HG03442 (cell line): ENCODE data around the gene VAT1.

Experiments used
- ATAC-seq: cut with Tn5 transposase; IDR thresholded peaks from one replicate; pipeline ENCODE4 v1.9.1; 2021; ENCODE audit warnings: mild to moderate bottlenecking, moderate library complexity; ENCODE audit not compliant: unreplicated experiment

Gene VAT1

GRCh38 chr17:43027091-43028032 lies 5.2 kb upstream of the VAT1 start:
- no peak for ATAC-seq

- no peak for ATAC-seq
These were observed 4.4 kb upstream of the VAT1 start for GRCh38 chr17:43026595-43026994.

- no peak for ATAC-seq
These were observed 3.8 kb upstream of the VAT1 start for GRCh38 chr17:43025766-43026537.

- no peak for ATAC-seq
These were observed 3.1 kb upstream of the VAT1 start for GRCh38 chr17:43025290-43025657.

GRCh38 chr17:43024407-43025289 lies 2.5 kb upstream of the VAT1 start, which contains the start of gene RND2:
Gene RND2, plus strand, starts transcription at chr17:43025231. Its CDS starts 117 bp downstream, at chr17:43025348.
- ATAC-seq = no peak

- no peak for ATAC-seq
These were observed 1.1 kb downstream of the VAT1 start for GRCh38 chr17:43020789-43021740.

GRCh38 chr17:43020030-43020621 lies 2.1 kb downstream of the VAT1 start:
- ATAC-seq = no peak

- ATAC-seq = no peak
These were observed 2.8 kb downstream of the VAT1 start for GRCh38 chr17:43019418-43019817.

- ATAC-seq = no peak
These were observed 3.3 kb downstream of the VAT1 start for GRCh38 chr17:43018932-43019331.

GRCh38 chr17:43018008-43018853 lies 4.0 kb downstream of the VAT1 start:
- no peak for ATAC-seq

- no peak for ATAC-seq
These were observed 6.0 kb downstream of the VAT1 start for GRCh38 chr17:43016216-43016615.

- ATAC-seq = no peak
These were observed 6.6 kb downstream of the VAT1 start for GRCh38 chr17:43015579-43015978.

- ATAC-seq = no peak
These were observed 7.3 kb downstream of the VAT1 start for GRCh38 chr17:43014649-43015542.

GRCh38 chr17:43014020-43014648 lies 8.1 kb downstream of the VAT1 start:
- no peak for ATAC-seq

- no peak for ATAC-seq
These were observed 8.9 kb downstream of the VAT1 start for GRCh38 chr17:43013296-43013695.

- no peak for ATAC-seq
These were observed 10.3 kb downstream of the VAT1 start for GRCh38 chr17:43011728-43012472.
